Measurements from ENCODE around the gene FAM174B.

- TF ChIP-seq CTCF (conservative IDR thresholded peaks at IDR 0.05 in 1 of 2, IDR thresholded peaks at IDR 0.05 in 1 of 2; ENCODE audit: extremely low read depth in 1 of 2, insufficient read depth in 1 of 2, low read depth in 1 of 2, low read length in 2 of 2) = no peak
- TF ChIP-seq EZH2 (IDR thresholded peaks at IDR 0.05; ENCODE audit: borderline replicate concordance, low read length) = no peak
Measured at GRCh38 chr15:92579931-92580470, 75.6 kb downstream of the FAM174B start.
